HepG2 (cell line): ENCODE measurements around the gene PLSCR5. TPM values are rescaled to one million over a fixed set of nuclear protein-coding genes. Genes with fewer than 3 reads are reported as not detected.

Source experiments
- ATAC-seq: fragments of 200-7000 bp; cut with Tn5 transposase; 3 replicates; pipeline ENCODE4 v1.9.1; 2020; ENCODE audit warnings: mild to moderate bottlenecking, moderate library complexity
- BruUV-seq: library from RNA; stranded (reverse); fragments of 400-500 nt; replicated peaks from 2 replicates; lab custom pipeline; 2021; lab: Mats Ljungman, UMichigan
- CTCF ChIA-PET: fragments of 300-600 bp; formaldehyde crosslinking; extraction: SDS; loops from one replicate; lab custom pipeline; 2021; ENCODE audit warnings: low total read pairs, inconsistent platforms, low intra/inter-chr PET ratio; lab: Yijun Ruan, JAX
- POLR2A ChIA-PET: fragments of 350-600 bp; sonication (Branson Sonifier 250); formaldehyde crosslinking; loops from one replicate; lab custom pipeline; 2020; ENCODE audit warnings: antibody characterized with exemption, inconsistent platforms; lab: Yijun Ruan, JAX
- DNase-seq: peaks from one replicate; pipeline ENCODE4 v3.0.0-alpha.2; 2015; ENCODE audit warnings: low spot score
- FAIRE-seq: peaks from 3 replicates; lab custom pipeline; 2011; peaks lifted over from hg19 to GRCh38; lab: Jason Lieb, UNC
- H2AFZ ChIP-seq: one replicate; pipeline ENCODE4 v1.6.1; 2011; ENCODE audit warnings: low read length, inconsistent platforms
- H3K27ac ChIP-seq: fragments of 300-600 bp; 3 replicates; pipeline ENCODE4 v1.8.0; 2011; ENCODE audit warnings: mixed run types, mild to moderate bottlenecking, mixed read lengths, low read length, inconsistent platforms; ENCODE audit not compliant: insufficient read depth; ENCODE audit errors: extremely low read length
- H3K27me3 ChIP-seq, 2 experiments: fragments of 200-600 bp in 1 of 2; 2 replicates in 1 of 2; 3 replicates in 1 of 2; pipeline versions ENCODE4 v1.6.0 to v1.8.0; 2011; ENCODE audit warnings: low read length in 2 of 2, mild to moderate bottlenecking in 2 of 2, moderate library complexity in 2 of 2, inconsistent platforms in 1 of 2; ENCODE audit not compliant: insufficient read depth in 2 of 2, control insufficient read depth in 1 of 2
- H3K36me3 ChIP-seq, 2 experiments: fragments of 200-600 bp in 1 of 2; replicated peaks in 1 of 2; 2 replicates in 1 of 2; 3 replicates in 1 of 2; pipeline versions ENCODE4 v1.5.1 to v1.8.0; 2011; ENCODE audit warnings: low read length in 2 of 2, inconsistent platforms in 1 of 2; ENCODE audit not compliant: insufficient read depth in 2 of 2, control insufficient read depth in 1 of 2
- H3K4me1 ChIP-seq: 2 replicates; pipeline ENCODE4 v1.5.1; 2012; ENCODE audit warnings: low read length, inconsistent platforms; ENCODE audit not compliant: insufficient read depth
- H3K4me2 ChIP-seq: 2 replicates; pipeline ENCODE4 v1.6.0; 2011; ENCODE audit warnings: low read depth, low read length, inconsistent platforms
- H3K4me3 ChIP-seq, 3 experiments: fragments of 200-600 bp in 1 of 3; sonication (generic), shearing (Covaris generic) in 1 of 3; replicated peaks in 1 of 3; 2 replicates each; pipeline ENCODE4 v1.5.1; 2011 to 2016; ENCODE audit warnings: low read length in 3 of 3, inconsistent platforms in 2 of 3, low read depth in 2 of 3, mild to moderate bottlenecking in 2 of 3, control low read depth in 1 of 3, mixed read lengths in 1 of 3; ENCODE audit not compliant: insufficient read depth in 1 of 3
- H3K79me2 ChIP-seq: one replicate; pipeline ENCODE4 v1.6.1; 2011; ENCODE audit warnings: low read length, inconsistent platforms; ENCODE audit not compliant: insufficient read depth
- H3K9ac ChIP-seq: 2 replicates; pipeline ENCODE4 v1.6.0; 2011; ENCODE audit warnings: mild to moderate bottlenecking, low read depth, low read length, inconsistent platforms; ENCODE audit not compliant: insufficient read depth
- H3K9me3 ChIP-seq: 2 replicates; pipeline ENCODE4 v1.5.1; 2012; ENCODE audit warnings: mild to moderate bottlenecking, low read length
- H4K20me1 ChIP-seq: 2 replicates; pipeline ENCODE4 v1.6.0; 2011; ENCODE audit warnings: inconsistent platforms, mild to moderate bottlenecking, low read length, moderate library complexity; ENCODE audit not compliant: insufficient read depth
- ARID5B ChIP-seq: IDR thresholded peaks from 2 replicates; pipeline ENCODE4 v1.4.0; 2020; ENCODE audit warnings: mild to moderate bottlenecking, missing genetic modification reagents
- ELF4 ChIP-seq: sonication (generic); formaldehyde crosslinking; IDR thresholded peaks from 2 replicates; pipeline ENCODE4 v1.5.0; 2020; ENCODE audit warnings: missing genetic modification reagents, mild to moderate bottlenecking, moderate library complexity, borderline replicate concordance
- HNRNPH1 ChIP-seq: fragments of 200-400 bp; formaldehyde crosslinking; optimal IDR thresholded peaks from 2 replicates; pipeline ENCODE3; 2017; ENCODE audit warnings: mild to moderate bottlenecking, low read depth, low read length
- SMYD3 ChIP-seq: sonication (generic); formaldehyde crosslinking; IDR thresholded peaks from 2 replicates; pipeline ENCODE4 v1.8.1; 2023; ENCODE audit warnings: mild to moderate bottlenecking, missing genetic modification reagents
- SYNCRIP ChIP-seq: fragments of 200-400 bp; formaldehyde crosslinking; IDR thresholded peaks from 2 replicates; pipeline ENCODE4 v1.6.1; 2018; ENCODE audit warnings: mild to moderate bottlenecking, low read depth, low read length; ENCODE audit not compliant: insufficient read depth
- TEAD2 ChIP-seq: sonication (generic); formaldehyde crosslinking; IDR thresholded peaks from 2 replicates; pipeline ENCODE4 v1.9.0; 2021; ENCODE audit warnings: missing genetic modification reagents
- ZBTB7B ChIP-seq: sonication (generic); formaldehyde crosslinking; IDR thresholded peaks from 2 replicates; pipeline ENCODE4 v1.4.0; 2020; ENCODE audit warnings: missing genetic modification reagents
- WGBS: methylation state at CpG from one replicate; pipeline ENCODE4 v1.1.6; 2017; ENCODE audit warnings: low lambda C conversion rate; 5-methylcytosine and 5-hydroxymethylcytosine counted together
- in situ Hi-C: cut with HindIII; loops from 2 replicates; pipeline ENCODE4 v1.10.0; 2017; ENCODE audit warnings: low pct_unique_long_range_greater_than_20kb; ENCODE audit not compliant: extremely low pct_ligation_motif_present
- intact Hi-C: fragments of 100-400 bp; cut with micrococcal nuclease; formaldehyde crosslinking; loops from one replicate; pipeline ENCODE4 v1.10.0; 2022; ENCODE audit not compliant: unreplicated experiment
- polyA plus RNA-seq, 8 experiments: library from polyadenylated mRNA; depleted of rRNA in 3 of 8; stranded (reverse) in 7 of 8; unstranded in 1 of 8; fragments of >200 nt; fragmentation: Illumina TruSeq in 4 of 8; extraction: Trizol in 4 of 8; gene quantifications; 2 replicates each; pipeline versions ENCODE4 v1.2.1 to v1.2.3, GENCODE V29; 2011 to 2016; ENCODE audit warnings: low read depth in 4 of 8, missing spikeins in 1 of 8, mixed read lengths in 1 of 8; ENCODE audit not compliant: insufficient read depth in 1 of 8
- total RNA-seq, 5 experiments: library from RNA; depleted of rRNA; stranded (reverse); fragments of >200 nt; fragmentation: Illumina TruSeq; extraction: Trizol; gene quantifications; 2 replicates each; pipeline ENCODE4 v1.2.3, GENCODE V29; 2016; ENCODE audit warnings: low read depth in 1 of 5
- TF ChIP-seq, protein P1 (sequence below): sonication (generic); formaldehyde crosslinking; IDR thresholded peaks from 2 replicates; pipeline ENCODE4 v1.5.1; 2020; ENCODE audit warnings: mild to moderate bottlenecking, missing genetic modification reagents
- TF ChIP-seq, protein P2 (sequence below): sonication (generic); formaldehyde crosslinking; IDR thresholded peaks from 2 replicates; pipeline ENCODE4 v1.5.0; 2020; ENCODE audit warnings: mild to moderate bottlenecking, missing genetic modification reagents

PLSCR5 gene
- total and polyA plus RNA-seq, 2 of the 13 experiments (the other 11 are each of a cell fraction or from before 2014, with no cell fraction given), result 0.50 TPM; not detected in 1

DNA sequence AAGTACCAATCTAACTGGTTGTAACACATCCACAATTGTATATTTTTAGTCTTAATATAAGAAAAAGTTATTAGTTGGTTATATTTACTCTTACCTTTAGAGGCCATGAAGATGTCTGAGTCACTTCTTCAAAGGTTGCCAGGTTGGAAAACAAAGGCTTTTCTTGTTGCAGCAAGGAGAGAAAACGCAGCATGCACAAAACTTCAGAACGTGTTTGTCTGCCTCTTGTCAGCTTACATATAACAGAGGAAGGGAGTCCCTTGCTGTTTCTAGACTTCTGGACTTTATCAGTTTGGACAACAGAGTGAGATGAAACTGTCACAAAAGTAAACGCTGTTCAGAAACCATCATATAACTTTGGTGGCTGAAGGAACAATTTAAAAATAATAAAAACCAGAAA lies at the start of gene PLSCR5 (continued):
- TF ChIP-seq SYNCRIP, result no peak
- 0 out of 2 replicates have a peak, but pooled peaks have one; percentile 30 for TF ChIP-seq ARID5B (CRISPR knock-in tag)
- TF ChIP-seq, all 625 proteins: peak for 4

DNA sequence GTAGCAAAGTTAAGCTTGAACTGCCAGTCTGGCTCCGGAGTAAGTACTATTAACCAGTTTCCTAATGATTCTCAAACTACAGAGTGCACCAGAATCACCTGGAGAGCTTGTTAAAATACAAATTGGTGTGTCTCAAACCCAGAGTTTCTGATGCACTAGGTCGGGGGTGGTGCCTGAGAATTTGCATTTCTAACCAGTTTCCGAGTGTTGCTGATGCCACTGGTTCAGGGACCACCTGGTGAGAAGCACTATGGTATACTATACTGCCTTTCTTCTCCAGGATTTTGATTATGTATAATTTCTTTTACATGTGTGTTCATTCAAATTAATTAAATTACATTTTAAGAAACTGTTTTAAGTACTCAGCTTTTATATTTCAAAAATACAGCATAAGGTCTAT lies 48.8 kb upstream of the PLSCR5 start:
- FAIRE-seq, result no peak
- no TSS peak for BruUV-seq
- Histone ChIP-seq H3K79me2 (no peaks in the 10 kb centered on the region), H3K9ac (no peak overlapping the region), H3K36me3 (no peaks in the 10 kb centered on the region), H3K27ac (no peak overlapping the region), H3K4me1 (peaks cover 16% of the 10 kb centered on the region), H3K9me3 (no peaks in the 10 kb centered on the region), H2AFZ (no peak overlapping the region), H3K4me3 (no peak overlapping the region), H3K4me2 (no peak overlapping the region), H3K27me3 (no peaks in the 10 kb centered on the region; a peak in 1 of 5 replicates), H4K20me1 (no peaks in the 10 kb centered on the region)
- ChIA-PET POLR2A (no interaction called here), CTCF (no interaction called here)
- ATAC-seq, result no peak
- intact Hi-C loops (no loop called here), in situ Hi-C loops (no loop called here)
- 42% methylated on average over 3 of the region's 3 CpGs for WGBS
- no peak for DNase-seq
- TF ChIP-seq SMYD3 (CRISPR knock-in tag) (no peak), ZBTB7B (CRISPR knock-in tag) (no peak), TEAD2 (no peak), HNRNPH1 (no peak), ELF4 (CRISPR knock-in tag) (no peak)
- TF ChIP-seq, protein P1, sequence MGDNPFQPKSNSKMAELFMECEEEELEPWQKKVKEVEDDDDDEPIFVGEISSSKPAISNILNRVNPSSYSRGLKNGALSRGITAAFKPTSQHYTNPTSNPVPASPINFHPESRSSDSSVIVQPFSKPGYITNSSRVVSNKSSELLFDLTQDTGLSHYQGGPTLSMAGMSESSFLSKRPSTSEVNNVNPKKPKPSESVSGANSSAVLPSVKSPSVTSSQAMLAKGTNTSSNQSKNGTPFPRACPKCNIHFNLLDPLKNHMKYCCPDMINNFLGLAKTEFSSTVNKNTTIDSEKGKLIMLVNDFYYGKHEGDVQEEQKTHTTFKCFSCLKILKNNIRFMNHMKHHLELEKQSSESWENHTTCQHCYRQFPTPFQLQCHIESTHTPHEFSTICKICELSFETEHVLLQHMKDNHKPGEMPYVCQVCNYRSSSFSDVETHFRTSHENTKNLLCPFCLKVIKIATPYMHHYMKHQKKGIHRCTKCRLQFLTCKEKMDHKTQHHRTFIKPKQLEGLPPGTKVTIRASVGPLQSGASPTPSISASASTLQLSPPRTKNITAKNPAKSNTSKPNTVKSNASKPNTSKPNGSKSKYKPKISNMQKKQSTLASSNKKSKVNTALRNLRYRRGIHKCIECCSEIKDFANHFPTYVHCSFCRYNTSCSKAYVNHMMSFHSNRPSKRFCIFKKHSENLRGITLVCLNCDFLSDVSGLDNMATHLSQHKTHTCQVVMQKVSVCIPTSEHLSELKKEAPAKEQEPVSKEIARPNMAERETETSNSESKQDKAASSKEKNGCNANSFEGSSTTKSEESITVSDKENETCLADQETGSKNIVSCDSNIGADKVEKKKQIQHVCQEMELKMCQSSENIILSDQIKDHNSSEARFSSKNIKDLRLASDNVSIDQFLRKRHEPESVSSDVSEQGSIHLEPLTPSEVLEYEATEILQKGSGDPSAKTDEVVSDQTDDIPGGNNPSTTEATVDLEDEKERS (CRISPR knock-in tag), result no peak
- TF ChIP-seq, protein P2, sequence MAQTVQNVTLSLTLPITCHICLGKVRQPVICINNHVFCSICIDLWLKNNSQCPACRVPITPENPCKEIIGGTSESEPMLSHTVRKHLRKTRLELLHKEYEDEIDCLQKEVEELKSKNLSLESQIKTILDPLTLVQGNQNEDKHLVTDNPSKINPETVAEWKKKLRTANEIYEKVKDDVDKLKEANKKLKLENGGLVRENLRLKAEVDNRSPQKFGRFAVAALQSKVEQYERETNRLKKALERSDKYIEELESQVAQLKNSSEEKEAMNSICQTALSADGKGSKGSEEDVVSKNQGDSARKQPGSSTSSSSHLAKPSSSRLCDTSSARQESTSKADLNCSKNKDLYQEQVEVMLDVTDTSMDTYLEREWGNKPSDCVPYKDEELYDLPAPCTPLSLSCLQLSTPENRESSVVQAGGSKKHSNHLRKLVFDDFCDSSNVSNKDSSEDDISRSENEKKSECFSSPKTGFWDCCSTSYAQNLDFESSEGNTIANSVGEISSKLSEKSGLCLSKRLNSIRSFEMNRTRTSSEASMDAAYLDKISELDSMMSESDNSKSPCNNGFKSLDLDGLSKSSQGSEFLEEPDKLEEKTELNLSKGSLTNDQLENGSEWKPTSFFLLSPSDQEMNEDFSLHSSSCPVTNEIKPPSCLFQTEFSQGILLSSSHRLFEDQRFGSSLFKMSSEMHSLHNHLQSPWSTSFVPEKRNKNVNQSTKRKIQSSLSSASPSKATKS (CRISPR knock-in tag), result no peak
